GM12878 (cell line): ENCODE measurements around the gene ACACB. TPM values are rescaled to one million over a fixed set of nuclear protein-coding genes. Genes with fewer than 3 reads are reported as not detected.

ENCODE experiments used
- ATAC-seq: fragments of 200-7000 bp; cut with Tn5 transposase; 3 replicates; pipeline ENCODE4 v1.9.1; 2020; ENCODE audit warnings: mild to moderate bottlenecking, moderate library complexity
- BruUV-seq: library from RNA; stranded (reverse); fragments of 400-500 nt; replicated peaks from 2 replicates; lab custom pipeline; 2021; lab: Mats Ljungman, UMichigan
- CTCF ChIA-PET: fragments of 300-600 bp; sonication (Branson Sonifier 250); formaldehyde crosslinking; extraction: SDS; loops from one replicate; lab custom pipeline; 2021; ENCODE audit warnings: inconsistent platforms; lab: Yijun Ruan, JAX
- POLR2A ChIA-PET: fragments of 350-600 bp; formaldehyde crosslinking; extraction: SDS; loops from one replicate; lab custom pipeline; 2021; ENCODE audit warnings: inconsistent platforms; lab: Charles Lee
- RAD21 ChIA-PET: fragments of 300-600 bp; sonication (Branson Sonifier 250); formaldehyde crosslinking; loops from one replicate; lab custom pipeline; 2023; ENCODE audit warnings: antibody characterized with exemption; ENCODE audit not compliant: unreplicated experiment; lab: Charles Lee
- SMC1A ChIA-PET: fragments of 300-600 bp; sonication (Branson Sonifier 250); formaldehyde crosslinking; loops from one replicate; lab custom pipeline; 2023; ENCODE audit not compliant: unreplicated experiment, uncharacterized antibody; lab: Charles Lee
- DNase-seq: peaks from one replicate; pipeline ENCODE4 v3.0.0-alpha.2; 2011; ENCODE audit warnings: low read depth, low spot score
- FAIRE-seq: peaks from 3 replicates; lab custom pipeline; 2011; peaks lifted over from hg19 to GRCh38; lab: Jason Lieb, UNC
- H2AFZ ChIP-seq: 2 replicates; pipeline ENCODE4 v1.6.0; 2011; ENCODE audit warnings: low read depth, low read length, control low read depth; ENCODE audit not compliant: control insufficient read depth
- H3K27ac ChIP-seq: 2 replicates; pipeline ENCODE4 v1.5.1; 2011; ENCODE audit warnings: control low read depth; ENCODE audit not compliant: control insufficient read depth, insufficient read depth
- H3K27me3 ChIP-seq, 2 experiments: replicated peaks in 1 of 2; 2 replicates each; pipeline versions ENCODE4 v1.6.0 to v1.6.1; 2011; ENCODE audit warnings: low read length in 1 of 2; ENCODE audit not compliant: control insufficient read depth in 2 of 2, insufficient read depth in 2 of 2
- H3K36me3 ChIP-seq, 2 experiments: 2 replicates each; pipeline ENCODE4 v1.5.1; 2011; ENCODE audit warnings: low read length in 1 of 2; ENCODE audit not compliant: control insufficient read depth in 2 of 2, insufficient read depth in 2 of 2
- H3K4me1 ChIP-seq: 2 replicates; pipeline ENCODE4 v1.6.1; 2011; ENCODE audit warnings: mild to moderate bottlenecking, low read length, moderate library complexity, mixed read lengths; ENCODE audit not compliant: control insufficient read depth, insufficient read depth
- H3K4me2 ChIP-seq: 2 replicates; pipeline ENCODE4 v1.6.0; 2011; ENCODE audit warnings: control low read depth; ENCODE audit not compliant: control insufficient read depth, insufficient read depth
- H3K4me3 ChIP-seq: fragments of 200-600 bp; sonication (generic); 2 replicates; pipeline ENCODE4 v1.5.1; 2016
- H3K79me2 ChIP-seq: 2 replicates; pipeline ENCODE4 v1.6.0; 2011; ENCODE audit warnings: low read length; ENCODE audit not compliant: control insufficient read depth, insufficient read depth
- H3K9ac ChIP-seq: 2 replicates; pipeline ENCODE4 v1.8.0; 2011; ENCODE audit warnings: low read length, control low read depth, mixed read lengths; ENCODE audit not compliant: control insufficient read depth, insufficient read depth
- H3K9me3 ChIP-seq: replicated peaks from 3 replicates; pipeline ENCODE4 v1.5.1; 2011; ENCODE audit warnings: mild to moderate bottlenecking, low read length; ENCODE audit not compliant: control insufficient read depth, insufficient read depth
- H4K20me1 ChIP-seq: 2 replicates; pipeline ENCODE4 v1.6.0; 2011; ENCODE audit not compliant: control insufficient read depth, insufficient read depth
- EGR1 ChIP-seq, 2 experiments: IDR thresholded peaks; 1 replicate in 1 of 2; 2 replicates in 1 of 2; pipeline ENCODE4 v1.6.1; 2011 to 2012; ENCODE audit warnings: low read depth in 2 of 2, low read length in 2 of 2, borderline replicate concordance in 1 of 2, mild to moderate bottlenecking in 1 of 2, moderate library complexity in 1 of 2
- HDAC6 ChIP-seq: fragments of 200-600 bp; sonication (generic); IDR thresholded peaks from one replicate; pipeline ENCODE4 v1.8.0; 2017; ENCODE audit warnings: antibody characterized with exemption; ENCODE audit not compliant: unreplicated experiment
- KDM1A ChIP-seq: fragments of 200-600 bp; sonication (generic); IDR thresholded peaks from 2 replicates; pipeline ENCODE4 v1.6.1; 2016; ENCODE audit warnings: borderline replicate concordance
- NR2C1 ChIP-seq: fragments of 450-650 bp; IDR thresholded peaks from 2 replicates; pipeline ENCODE4 v1.6.1; 2017; ENCODE audit warnings: antibody characterized with exemption, mild to moderate bottlenecking, moderate library complexity
- WGBS: methylation state at CpG from one replicate; pipeline ENCODE4 v1.1.6; 2016; ENCODE audit warnings: low lambda C conversion rate; ENCODE audit not compliant: insufficient replicate concordance, insufficient coverage; ENCODE audit errors: missing lambda C conversion rate; 5-methylcytosine and 5-hydroxymethylcytosine counted together
- in situ Hi-C: fragments of 300-500 bp; cut with MboI; formaldehyde crosslinking; loops from 9 replicates; pipeline ENCODE4 v1.14.3; 2018; ENCODE audit warnings: mixed read lengths
- intact Hi-C: fragments of 100-400 bp; cut with micrococcal nuclease; formaldehyde crosslinking; loops from one replicate; pipeline ENCODE4 v1.14.2; 2022; ENCODE audit not compliant: unreplicated experiment
- polyA plus RNA-seq, 11 experiments: library from polyadenylated mRNA; depleted of rRNA in 4 of 11; unstranded in 6 of 11; stranded (reverse) in 5 of 11; fragments of >200 nt; fragmentation: Nextera tagmentation in 4 of 11; fragmentation: Illumina TruSeq in 1 of 11; extraction: Ambion mirVana in 4 of 11; extraction: Trizol in 1 of 11; gene quantifications; 1 replicate in 1 of 11; 2 replicates in 10 of 11; pipeline versions ENCODE4 v1.2.1 to v1.2.3, GENCODE V29; 2011 to 2016; ENCODE audit warnings: inconsistent platforms in 2 of 11, missing spikeins in 2 of 11, low read depth in 1 of 11
- total RNA-seq, 4 experiments: library from RNA; depleted of rRNA in 3 of 4; stranded (reverse); fragments of >200 nt in 3 of 4; fragmentation: Illumina TruSeq in 1 of 4; extraction: Trizol in 1 of 4; gene quantifications; 2 replicates each; pipeline versions ENCODE4 v1.2.1 to v1.2.3, GENCODE V29; 2013 to 2021
- TF ChIP-seq, protein P1 (sequence below): fragments of 450-650 bp; IDR thresholded peaks from 2 replicates; pipeline ENCODE4 v1.6.1; 2018; ENCODE audit warnings: borderline replicate concordance, mild to moderate bottlenecking; ENCODE audit not compliant: partially characterized antibody
- TF ChIP-seq, protein P2 (sequence below): IDR thresholded peaks from 2 replicates; pipeline ENCODE4 v1.6.1; 2012; ENCODE audit warnings: mild to moderate bottlenecking, low read depth, low read length

The ACACB gene
- total and polyA plus RNA-seq, 10 of the 15 experiments (the other 5 are each of a cell fraction or from before 2014, with no cell fraction given), result 0.05 to 1.9 (median 0.38) TPM; not detected in 2

GRCh38 chr12:109162551-109162950 lies 46.2 kb downstream of the ACACB start:
- no peak for FAIRE-seq
- in situ Hi-C loops, result no loop called here
- no peaks in the 10 kb centered on the region for H3K36me3 ChIP-seq
- H3K27ac ChIP-seq, result no peak overlapping the region
- no peak overlapping the region for H3K9ac ChIP-seq
- no peak overlapping the region for H2AFZ ChIP-seq
- no peak for DNase-seq
- H3K9me3 ChIP-seq, result no peaks in the 10 kb centered on the region
- intact Hi-C loops, result no loop called here
- H3K27me3 ChIP-seq, result no peaks in the 10 kb centered on the region
- POLR2A ChIA-PET, result no interaction called here
- RAD21 ChIA-PET, result no interaction called here
- SMC1A ChIA-PET, result no interaction called here
- no peaks in the 10 kb centered on the region for H3K79me2 ChIP-seq
- no peaks in the 10 kb centered on the region for H3K4me1 ChIP-seq
- no peaks in the 10 kb centered on the region for H4K20me1 ChIP-seq
- WGBS, result 39% methylated on average over 5 of the region's 5 CpGs
- H3K4me2 ChIP-seq, result no peak overlapping the region
- ATAC-seq, result no peak
- H3K4me3 ChIP-seq, result no peak overlapping the region
- TF ChIP-seq, protein P1, sequence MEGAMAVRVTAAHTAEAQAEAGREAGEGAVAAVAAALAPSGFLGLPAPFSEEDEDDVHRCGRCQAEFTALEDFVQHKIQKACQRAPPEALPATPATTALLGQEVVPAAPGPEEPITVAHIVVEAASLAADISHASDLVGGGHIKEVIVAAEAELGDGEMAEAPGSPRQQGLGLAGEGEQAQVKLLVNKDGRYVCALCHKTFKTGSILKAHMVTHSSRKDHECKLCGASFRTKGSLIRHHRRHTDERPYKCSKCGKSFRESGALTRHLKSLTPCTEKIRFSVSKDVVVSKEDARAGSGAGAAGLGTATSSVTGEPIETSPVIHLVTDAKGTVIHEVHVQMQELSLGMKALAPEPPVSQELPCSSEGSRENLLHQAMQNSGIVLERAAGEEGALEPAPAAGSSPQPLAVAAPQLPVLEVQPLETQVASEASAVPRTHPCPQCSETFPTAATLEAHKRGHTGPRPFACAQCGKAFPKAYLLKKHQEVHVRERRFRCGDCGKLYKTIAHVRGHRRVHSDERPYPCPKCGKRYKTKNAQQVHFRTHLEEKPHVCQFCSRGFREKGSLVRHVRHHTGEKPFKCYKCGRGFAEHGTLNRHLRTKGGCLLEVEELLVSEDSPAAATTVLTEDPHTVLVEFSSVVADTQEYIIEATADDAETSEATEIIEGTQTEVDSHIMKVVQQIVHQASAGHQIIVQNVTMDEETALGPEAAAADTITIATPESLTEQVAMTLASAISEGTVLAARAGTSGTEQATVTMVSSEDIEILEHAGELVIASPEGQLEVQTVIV, result no peak
- no TSS peak for BruUV-seq
- CTCF ChIA-PET, result no interaction called here

- H3K4me2 ChIP-seq, result no peak overlapping the region
- ChIA-PET POLR2A (no interaction called here), CTCF (no interaction called here), SMC1A (no interaction called here), RAD21 (no interaction called here)
- WGBS, result 57% methylated on average over 6 of the region's 6 CpGs
- no peak for DNase-seq
- no peaks in the 10 kb centered on the region for H3K27me3 ChIP-seq
- no peaks in the 10 kb centered on the region for H3K36me3 ChIP-seq
- H3K4me3 ChIP-seq, result no peak overlapping the region
- BruUV-seq, result no TSS peak
- FAIRE-seq, result no peak
- no peak for TF ChIP-seq EGR1 (IDR thresholded peaks at IDR 0.05; ENCODE audit: borderline replicate concordance in 1 of 2, low read depth in 2 of 2, low read length in 2 of 2)
- no peak for TF ChIP-seq HDAC6
- TF ChIP-seq KDM1A, result no peak
- TF ChIP-seq NR2C1, result no peak
- TF ChIP-seq, protein P2, sequence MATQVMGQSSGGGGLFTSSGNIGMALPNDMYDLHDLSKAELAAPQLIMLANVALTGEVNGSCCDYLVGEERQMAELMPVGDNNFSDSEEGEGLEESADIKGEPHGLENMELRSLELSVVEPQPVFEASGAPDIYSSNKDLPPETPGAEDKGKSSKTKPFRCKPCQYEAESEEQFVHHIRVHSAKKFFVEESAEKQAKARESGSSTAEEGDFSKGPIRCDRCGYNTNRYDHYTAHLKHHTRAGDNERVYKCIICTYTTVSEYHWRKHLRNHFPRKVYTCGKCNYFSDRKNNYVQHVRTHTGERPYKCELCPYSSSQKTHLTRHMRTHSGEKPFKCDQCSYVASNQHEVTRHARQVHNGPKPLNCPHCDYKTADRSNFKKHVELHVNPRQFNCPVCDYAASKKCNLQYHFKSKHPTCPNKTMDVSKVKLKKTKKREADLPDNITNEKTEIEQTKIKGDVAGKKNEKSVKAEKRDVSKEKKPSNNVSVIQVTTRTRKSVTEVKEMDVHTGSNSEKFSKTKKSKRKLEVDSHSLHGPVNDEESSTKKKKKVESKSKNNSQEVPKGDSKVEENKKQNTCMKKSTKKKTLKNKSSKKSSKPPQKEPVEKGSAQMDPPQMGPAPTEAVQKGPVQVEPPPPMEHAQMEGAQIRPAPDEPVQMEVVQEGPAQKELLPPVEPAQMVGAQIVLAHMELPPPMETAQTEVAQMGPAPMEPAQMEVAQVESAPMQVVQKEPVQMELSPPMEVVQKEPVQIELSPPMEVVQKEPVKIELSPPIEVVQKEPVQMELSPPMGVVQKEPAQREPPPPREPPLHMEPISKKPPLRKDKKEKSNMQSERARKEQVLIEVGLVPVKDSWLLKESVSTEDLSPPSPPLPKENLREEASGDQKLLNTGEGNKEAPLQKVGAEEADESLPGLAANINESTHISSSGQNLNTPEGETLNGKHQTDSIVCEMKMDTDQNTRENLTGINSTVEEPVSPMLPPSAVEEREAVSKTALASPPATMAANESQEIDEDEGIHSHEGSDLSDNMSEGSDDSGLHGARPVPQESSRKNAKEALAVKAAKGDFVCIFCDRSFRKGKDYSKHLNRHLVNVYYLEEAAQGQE, result no peak
- no peaks in the 10 kb centered on the region for H3K79me2 ChIP-seq
- no peak overlapping the region for H2AFZ ChIP-seq
- no peak overlapping the region for H3K27ac ChIP-seq
- no peaks in the 10 kb centered on the region for H3K9me3 ChIP-seq
- no peak for ATAC-seq
- no peak overlapping the region for H3K9ac ChIP-seq
- intact Hi-C loops (no loop called here), in situ Hi-C loops (no loop called here)
- no peaks in the 10 kb centered on the region for H4K20me1 ChIP-seq
- H3K4me1 ChIP-seq, result no peaks in the 10 kb centered on the region
Measured at GRCh38 chr12:109163167-109163566, 46.8 kb downstream of the ACACB start.
